HL-60 (cell line): Measurements from ENCODE around the gene RPA1.

ENCODE experiments used
- DNase-seq, 2 experiments: peaks; one replicate each; pipeline ENCODE4 v3.0.0-alpha.2; 2010 to 2020; ENCODE audit warnings: low read depth in 1 of 2, low spot score in 1 of 2
- H3K27ac ChIP-seq: fragments of 250-450 bp; sonication (Bioruptor Pico); replicated peaks from 2 replicates; pipeline ENCODE4 v1.5.1; 2020; ENCODE audit warnings: mild to moderate bottlenecking, moderate library complexity
- H3K27me3 ChIP-seq: fragments of 250-450 bp; sonication (Bioruptor Pico); 2 replicates; pipeline ENCODE4 v1.5.1; 2021; ENCODE audit warnings: mild to moderate bottlenecking, moderate library complexity; ENCODE audit not compliant: insufficient read depth, poor library complexity, severe bottlenecking
- H3K4me3 ChIP-seq: replicated peaks from 2 replicates; pipeline ENCODE4 v1.5.1; 2011; ENCODE audit warnings: mild to moderate bottlenecking, control low read depth, low read length; ENCODE audit not compliant: insufficient read depth
- CTCF ChIP-seq: IDR thresholded peaks from one replicate; pipeline ENCODE4 v1.5.1; 2011; ENCODE audit warnings: low read length, control low read depth, inconsistent platforms; ENCODE audit not compliant: insufficient read depth
- GABPA ChIP-seq: IDR thresholded peaks from 2 replicates; pipeline ENCODE4 v1.6.1; 2012; ENCODE audit warnings: low read depth
- POLR2AphosphoS5 ChIP-seq: IDR thresholded peaks from 2 replicates; pipeline ENCODE4 v1.6.1; 2012; ENCODE audit warnings: low read depth
- REST ChIP-seq: IDR thresholded peaks from 2 replicates; pipeline ENCODE4 v1.6.1; 2012; ENCODE audit warnings: low read depth; ENCODE audit not compliant: insufficient replicate concordance
- SPI1 ChIP-seq: IDR thresholded peaks from 2 replicates; pipeline ENCODE4 v1.6.1; 2012; ENCODE audit warnings: low read depth, mild to moderate bottlenecking, borderline replicate concordance

The RPA1 gene

DNA sequence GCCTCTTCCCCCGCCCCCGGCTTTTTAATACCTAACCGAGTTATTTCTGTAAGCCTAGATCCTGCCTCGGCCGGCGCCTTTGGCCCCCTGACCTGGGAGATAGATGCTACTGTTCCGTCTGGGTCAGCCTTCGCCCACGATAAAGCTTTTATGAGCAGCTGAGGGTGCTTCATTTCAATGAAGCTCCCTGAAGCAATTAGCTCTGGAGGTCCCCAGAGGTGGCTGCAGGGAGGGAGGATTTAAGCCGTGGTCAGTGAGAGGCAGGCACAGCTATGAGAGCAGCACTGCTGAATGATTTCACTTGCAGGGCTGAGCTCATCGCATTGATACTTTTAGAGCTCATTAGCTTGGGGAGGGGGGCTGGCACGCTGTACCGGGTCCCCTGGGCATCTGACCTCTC, 89.4 kb downstream of the RPA1 start:
- Histone ChIP-seq H3K27ac (no peak overlapping the region), H3K4me3 (no peak overlapping the region), H3K27me3 (no peaks in the 10 kb centered on the region)
- TF ChIP-seq POLR2AphosphoS5 = no peak
- TF ChIP-seq GABPA = no peak
- no peak for TF ChIP-seq REST
- TF ChIP-seq CTCF = no peak
- TF ChIP-seq SPI1 = no peak
- no peak for DNase-seq

- Histone ChIP-seq H3K27me3 (no peaks in the 10 kb centered on the region), H3K4me3 (no peak overlapping the region), H3K27ac (no peak overlapping the region)
- DNase-seq = no peak
- no peak for TF ChIP-seq GABPA
- TF ChIP-seq CTCF = no peak
- TF ChIP-seq REST = no peak
- no peak for TF ChIP-seq POLR2AphosphoS5
Observed at GRCh38 chr17:1920948-1921351, 91.1 kb downstream of the RPA1 start.

- DNase-seq = no peak
- H3K27me3 ChIP-seq = no peaks in the 10 kb centered on the region
- no peak overlapping the region for H3K27ac ChIP-seq
- TF ChIP-seq POLR2AphosphoS5 (no peak), GABPA (no peak)
- H3K4me3 ChIP-seq = no peak overlapping the region
Observed at GRCh38 chr17:1928976-1929375, 99.2 kb downstream of the RPA1 start.

DNA sequence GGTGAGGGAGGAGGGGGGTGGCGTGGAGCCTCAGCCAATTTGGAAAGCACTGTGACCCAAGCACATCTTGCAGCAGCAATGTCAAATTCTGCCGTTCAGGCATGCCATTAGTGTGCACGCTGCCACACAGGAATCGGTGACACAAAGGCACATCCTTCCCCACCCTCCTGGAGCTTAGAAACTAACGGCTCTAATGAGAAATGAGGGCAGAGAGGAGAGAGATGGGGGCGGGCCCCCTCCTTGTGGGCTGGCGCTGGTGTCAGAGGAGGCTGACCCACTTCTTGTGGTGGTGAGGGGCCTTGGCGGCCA, 100.5 kb downstream of the RPA1 start:
- TF ChIP-seq REST (no peak), GABPA (no peak), SPI1 (no peak), POLR2AphosphoS5 (no peak), CTCF (no peak)
- no peak overlapping the region for H3K27ac ChIP-seq
- no peaks in the 10 kb centered on the region for H3K27me3 ChIP-seq
- H3K4me3 ChIP-seq = no peak overlapping the region
- DNase-seq = no peak
